SK-N-SH treated with all-trans-retinoic acid at 6 μM for 48 hours (cell line): Measurements from ENCODE around the gene AHSA1.

Source experiments
- ARNTL ChIP-seq: fragments of 450-650 bp; formaldehyde crosslinking; IDR thresholded peaks from 2 replicates; pipeline ENCODE4 v1.5.0; 2020; ENCODE audit warnings: low read depth, mild to moderate bottlenecking, moderate library complexity, borderline replicate concordance
- BACH2 ChIP-seq: fragments of 250-450 bp; sonication (Bioruptor Pico); IDR thresholded peaks from 2 replicates; pipeline ENCODE4 v1.9.0; 2021; ENCODE audit warnings: mild to moderate bottlenecking, borderline replicate concordance
- ESRRG ChIP-seq: fragments of 250-450 bp; sonication (Bioruptor Pico); IDR thresholded peaks from 2 replicates; pipeline ENCODE4 v1.6.1; 2021; ENCODE audit warnings: mild to moderate bottlenecking
- OSR1 ChIP-seq: fragments of 250-450 bp; sonication (Bioruptor Pico); IDR thresholded peaks from 2 replicates; pipeline ENCODE4 v1.8.0; 2022; ENCODE audit warnings: moderate library complexity, mild to moderate bottlenecking, inconsistent platforms
- PPARA ChIP-seq: fragments of 250-450 bp; sonication (Bioruptor Pico); IDR thresholded peaks from 2 replicates; pipeline ENCODE4 v1.5.0; 2020; ENCODE audit warnings: mild to moderate bottlenecking, borderline replicate concordance
- RARB ChIP-seq: fragments of 250-450 bp; sonication (Bioruptor Pico); IDR thresholded peaks from 2 replicates; pipeline ENCODE4 v1.8.0; 2021; ENCODE audit warnings: mild to moderate bottlenecking, moderate library complexity
- SNAI2 ChIP-seq: fragments of 250-450 bp; sonication (Bioruptor Pico); IDR thresholded peaks from 2 replicates; pipeline ENCODE4 v1.5.0; 2020; ENCODE audit warnings: mild to moderate bottlenecking, moderate library complexity
- TOX ChIP-seq: fragments of 250-450 bp; sonication (Bioruptor Pico); IDR thresholded peaks from 2 replicates; pipeline ENCODE4 v1.8.0; 2021; ENCODE audit warnings: mild to moderate bottlenecking, moderate library complexity, borderline replicate concordance
- ZC3H10 ChIP-seq: fragments of 250-450 bp; sonication (Bioruptor Pico); IDR thresholded peaks from 2 replicates; pipeline ENCODE4 v1.5.1; 2021; ENCODE audit warnings: mild to moderate bottlenecking, moderate library complexity
- ZFP3 ChIP-seq: fragments of 250-450 bp; sonication (Bioruptor Pico); IDR thresholded peaks from 2 replicates; pipeline ENCODE4 v1.5.0; 2020; ENCODE audit warnings: mild to moderate bottlenecking, moderate library complexity
- ZNF565 ChIP-seq: fragments of 450-650 bp; formaldehyde crosslinking; conservative IDR thresholded peaks from 2 replicates; pipeline ENCODE4 v1.5.0; 2020; ENCODE audit warnings: low read depth, mild to moderate bottlenecking, moderate library complexity
- ZNF70 ChIP-seq: fragments of 450-650 bp; formaldehyde crosslinking; IDR thresholded peaks from 2 replicates; pipeline ENCODE4 v1.5.0; 2020; ENCODE audit warnings: mild to moderate bottlenecking, moderate library complexity
- TF ChIP-seq, protein P1 (sequence below): fragments of 250-450 bp; sonication (Bioruptor Pico); IDR thresholded peaks from 2 replicates; pipeline ENCODE4 v1.5.1; 2020; ENCODE audit warnings: low read depth, mild to moderate bottlenecking, moderate library complexity

GRCh38 chr14:77482422-77482821 is 24.5 kb downstream of the AHSA1 start:
- TF ChIP-seq TOX (CRISPR knock-in tag) = no peak
- no peak for TF ChIP-seq ARNTL (CRISPR knock-in tag)
- no peak for TF ChIP-seq ESRRG
- TF ChIP-seq, protein P1, sequence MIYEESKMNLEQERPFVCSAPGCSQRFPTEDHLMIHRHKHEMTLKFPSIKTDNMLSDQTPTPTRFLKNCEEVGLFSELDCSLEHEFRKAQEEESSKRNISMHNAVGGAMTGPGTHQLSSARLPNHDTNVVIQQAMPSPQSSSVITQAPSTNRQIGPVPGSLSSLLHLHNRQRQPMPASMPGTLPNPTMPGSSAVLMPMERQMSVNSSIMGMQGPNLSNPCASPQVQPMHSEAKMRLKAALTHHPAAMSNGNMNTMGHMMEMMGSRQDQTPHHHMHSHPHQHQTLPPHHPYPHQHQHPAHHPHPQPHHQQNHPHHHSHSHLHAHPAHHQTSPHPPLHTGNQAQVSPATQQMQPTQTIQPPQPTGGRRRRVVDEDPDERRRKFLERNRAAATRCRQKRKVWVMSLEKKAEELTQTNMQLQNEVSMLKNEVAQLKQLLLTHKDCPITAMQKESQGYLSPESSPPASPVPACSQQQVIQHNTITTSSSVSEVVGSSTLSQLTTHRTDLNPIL (CRISPR knock-in tag) = no peak
- no peak for TF ChIP-seq BACH2 (CRISPR knock-in tag)
- TF ChIP-seq PPARA = no peak
- no peak for TF ChIP-seq RARB
- TF ChIP-seq OSR1 = no peak
- TF ChIP-seq ZC3H10 (CRISPR knock-in tag) = no peak
- TF ChIP-seq ZNF565 (CRISPR knock-in tag) = no peak
- TF ChIP-seq ZNF70 (CRISPR knock-in tag) = no peak
- no peak for TF ChIP-seq ZFP3 (CRISPR knock-in tag)
- no peak for TF ChIP-seq SNAI2 (CRISPR knock-in tag)
